Measurements from ENCODE around the gene PIEZO2.

The PIEZO2 gene

GRCh38 chr18:10723496-10723895 lies 425.9 kb downstream of the PIEZO2 start:
- no peak for ATAC-seq
- no peak for TF ChIP-seq CSDC2 (CRISPR knock-in tag; IDR thresholded peaks at IDR 0.05)
- TF ChIP-seq ARNTL (CRISPR knock-in tag; IDR thresholded peaks at IDR 0.05; ENCODE audit: borderline replicate concordance, low read depth): no peak
- TF ChIP-seq TSHZ2 (CRISPR knock-in tag; IDR thresholded peaks at IDR 0.05): no peak
- no peak for TF ChIP-seq ZNF565 (CRISPR knock-in tag; conservative IDR thresholded peaks at IDR 0.05; ENCODE audit: low read depth)
- no peak for TF ChIP-seq ZFP3 (CRISPR knock-in tag; IDR thresholded peaks at IDR 0.05)

- ATAC-seq: no peak
- no peak for TF ChIP-seq TOX (CRISPR knock-in tag; IDR thresholded peaks at IDR 0.05; ENCODE audit: borderline replicate concordance)
- no peak for TF ChIP-seq ESRRG (CRISPR knock-in tag; IDR thresholded peaks at IDR 0.05)
- TF ChIP-seq ZFP30 (CRISPR knock-in tag; IDR thresholded peaks at IDR 0.05): no peak
- TF ChIP-seq RARB (CRISPR knock-in tag; IDR thresholded peaks at IDR 0.05): no peak
- TF ChIP-seq PATZ1 (CRISPR knock-in tag; IDR thresholded peaks at IDR 0.05; ENCODE audit: borderline replicate concordance): no peak
- TF ChIP-seq ZC3H10 (CRISPR knock-in tag; IDR thresholded peaks at IDR 0.05): no peak
- TF ChIP-seq GLIS3 (CRISPR knock-in tag; IDR thresholded peaks at IDR 0.05): no peak
- no peak for TF ChIP-seq OSR1 (CRISPR knock-in tag; IDR thresholded peaks at IDR 0.05)
- no peak for TF ChIP-seq TSHZ2 (CRISPR knock-in tag; IDR thresholded peaks at IDR 0.05)
- TF ChIP-seq ZNF8 (CRISPR knock-in tag; IDR thresholded peaks at IDR 0.05): no peak
- no peak for TF ChIP-seq CREB5 (CRISPR knock-in tag; IDR thresholded peaks at IDR 0.05; ENCODE audit: low read depth)
- no peak for TF ChIP-seq CSDC2 (CRISPR knock-in tag; IDR thresholded peaks at IDR 0.05)
- TF ChIP-seq CSRNP3 (CRISPR knock-in tag; IDR thresholded peaks at IDR 0.05): no peak
Observed at GRCh38 chr18:10718809-10719208, 430.6 kb downstream of the PIEZO2 start.

- no peak for TF ChIP-seq CREB5 (CRISPR knock-in tag; IDR thresholded peaks at IDR 0.05; ENCODE audit: low read depth)
- no peak for TF ChIP-seq POU6F1 (CRISPR knock-in tag; IDR thresholded peaks at IDR 0.05; ENCODE audit: borderline replicate concordance, low read depth)
- TF ChIP-seq ZNF70 (CRISPR knock-in tag; IDR thresholded peaks at IDR 0.05): no peak
- TF ChIP-seq CSDC2 (CRISPR knock-in tag; IDR thresholded peaks at IDR 0.05): no peak
- no peak for TF ChIP-seq ZC3H10 (CRISPR knock-in tag; IDR thresholded peaks at IDR 0.05)
- no peak for ATAC-seq
Observed at GRCh38 chr18:10715791-10716190, 433.6 kb downstream of the PIEZO2 start.

All from SK-N-SH treated with all-trans-retinoic acid at 6 μM for 48 hours (cell line).